ENCODE measurements around the gene DIAPH3. TPM values are rescaled to one million over a fixed set of nuclear protein-coding genes. Genes with fewer than 3 reads are reported as not detected.

Gene DIAPH3
- total RNA-seq, 1 experiment from 2014 or later = 27.6 TPM

DNA sequence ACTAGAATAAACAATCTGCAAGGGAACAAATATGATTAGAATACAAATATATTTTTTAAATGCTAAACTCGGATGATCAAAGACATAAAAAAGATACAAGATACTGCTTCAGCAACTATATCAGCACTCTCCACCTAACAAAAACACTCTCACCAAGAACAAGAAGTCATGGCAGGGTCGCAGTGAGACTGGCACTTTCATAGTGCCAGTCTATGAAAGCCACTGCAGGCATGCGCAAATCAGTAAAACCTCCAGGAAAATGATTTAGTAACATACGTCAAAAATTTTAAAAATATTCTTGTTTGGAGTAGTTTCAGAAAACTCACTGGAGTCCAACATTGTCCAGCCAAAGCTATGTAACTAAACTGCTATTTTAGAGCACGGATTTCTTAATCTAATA is 295.9 kb downstream of the DIAPH3 start:
- H3K36me3 Mint-ChIP-seq = no peaks in the 10 kb centered on the region
- POLR2A ChIA-PET = no interaction called here
- H3K27ac Mint-ChIP-seq = no peak overlapping the region

GRCh38 chr13:59865398-59865797 is 298.3 kb downstream of the DIAPH3 start:
- H3K9me3 Mint-ChIP-seq = no peaks in the 10 kb centered on the region
- TF ChIP-seq, protein P1, sequence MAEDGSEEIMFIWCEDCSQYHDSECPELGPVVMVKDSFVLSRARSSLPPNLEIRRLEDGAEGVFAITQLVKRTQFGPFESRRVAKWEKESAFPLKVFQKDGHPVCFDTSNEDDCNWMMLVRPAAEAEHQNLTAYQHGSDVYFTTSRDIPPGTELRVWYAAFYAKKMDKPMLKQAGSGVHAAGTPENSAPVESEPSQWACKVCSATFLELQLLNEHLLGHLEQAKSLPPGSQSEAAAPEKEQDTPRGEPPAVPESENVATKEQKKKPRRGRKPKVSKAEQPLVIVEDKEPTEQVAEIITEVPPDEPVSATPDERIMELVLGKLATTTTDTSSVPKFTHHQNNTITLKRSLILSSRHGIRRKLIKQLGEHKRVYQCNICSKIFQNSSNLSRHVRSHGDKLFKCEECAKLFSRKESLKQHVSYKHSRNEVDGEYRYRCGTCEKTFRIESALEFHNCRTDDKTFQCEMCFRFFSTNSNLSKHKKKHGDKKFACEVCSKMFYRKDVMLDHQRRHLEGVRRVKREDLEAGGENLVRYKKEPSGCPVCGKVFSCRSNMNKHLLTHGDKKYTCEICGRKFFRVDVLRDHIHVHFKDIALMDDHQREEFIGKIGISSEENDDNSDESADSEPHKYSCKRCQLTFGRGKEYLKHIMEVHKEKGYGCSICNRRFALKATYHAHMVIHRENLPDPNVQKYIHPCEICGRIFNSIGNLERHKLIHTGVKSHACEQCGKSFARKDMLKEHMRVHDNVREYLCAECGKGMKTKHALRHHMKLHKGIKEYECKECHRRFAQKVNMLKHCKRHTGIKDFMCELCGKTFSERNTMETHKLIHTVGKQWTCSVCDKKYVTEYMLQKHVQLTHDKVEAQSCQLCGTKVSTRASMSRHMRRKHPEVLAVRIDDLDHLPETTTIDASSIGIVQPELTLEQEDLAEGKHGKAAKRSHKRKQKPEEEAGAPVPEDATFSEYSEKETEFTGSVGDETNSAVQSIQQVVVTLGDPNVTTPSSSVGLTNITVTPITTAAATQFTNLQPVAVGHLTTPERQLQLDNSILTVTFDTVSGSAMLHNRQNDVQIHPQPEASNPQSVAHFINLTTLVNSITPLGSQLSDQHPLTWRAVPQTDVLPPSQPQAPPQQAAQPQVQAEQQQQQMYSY (CRISPR knock-in tag; IDR thresholded peaks at IDR 0.05) = no peak
- TF ChIP-seq ZNF281 (CRISPR knock-in tag; IDR thresholded peaks at IDR 0.05) = no peak
- POLR2A ChIA-PET = no interaction called here
- H3K36me3 Mint-ChIP-seq = no peaks in the 10 kb centered on the region; the same call in 1 of the 2 replicates
- H3K4me3 Mint-ChIP-seq = no peak overlapping the region
- no peak for ATAC-seq
- peaks cover 12% of the 10 kb centered on the region for H3K4me1 Mint-ChIP-seq
- CTCF ChIA-PET = no interaction called here
- no peak for DNase-seq (ENCODE audit: low spot score)
- no peak overlapping the region for H3K27ac Mint-ChIP-seq
- H3K27me3 Mint-ChIP-seq (ENCODE audit: low read depth) = no peaks in the 10 kb centered on the region

More for the DNA sequence above, 295.9 kb downstream of the DIAPH3 start:
- TF ChIP-seq ZNF423 (CRISPR knock-in tag; IDR thresholded peaks at IDR 0.05) (no peak), TCF7 (CRISPR knock-in tag; IDR thresholded peaks at IDR 0.05; ENCODE audit: low read depth) (no peak), IRF1 (CRISPR knock-in tag; IDR thresholded peaks at IDR 0.05) (no peak), ZNF232 (CRISPR knock-in tag; IDR thresholded peaks at IDR 0.05) (no peak), NFATC4 (CRISPR knock-in tag; IDR thresholded peaks at IDR 0.05) (no peak), SMAD4 (CRISPR knock-in tag; IDR thresholded peaks at IDR 0.05) (no peak), SMAD3 (CRISPR knock-in tag; IDR thresholded peaks at IDR 0.05; ENCODE audit: borderline replicate concordance) (no peak), NR2C2 (CRISPR knock-in tag; IDR thresholded peaks at IDR 0.05) (no peak), ZNF317 (CRISPR knock-in tag; IDR thresholded peaks at IDR 0.05; ENCODE audit: borderline replicate concordance, low read depth) (no peak), SP1 (CRISPR knock-in tag; conservative IDR thresholded peaks at IDR 0.05) (no peak), FOXK1 (CRISPR knock-in tag; IDR thresholded peaks at IDR 0.05) (no peak), CREM (CRISPR knock-in tag; IDR thresholded peaks at IDR 0.05) (no peak), MXD4 (CRISPR knock-in tag; IDR thresholded peaks at IDR 0.05; ENCODE audit: borderline replicate concordance) (no peak), ELF4 (CRISPR knock-in tag; IDR thresholded peaks at IDR 0.05; ENCODE audit: low read depth) (no peak), GRHL2 (CRISPR knock-in tag; IDR thresholded peaks at IDR 0.05; ENCODE audit: insufficient replicate concordance, severe bottlenecking) (no peak), GTF2I (CRISPR knock-in tag; conservative IDR thresholded peaks at IDR 0.05) (no peak)
- TF ChIP-seq, protein P2, sequence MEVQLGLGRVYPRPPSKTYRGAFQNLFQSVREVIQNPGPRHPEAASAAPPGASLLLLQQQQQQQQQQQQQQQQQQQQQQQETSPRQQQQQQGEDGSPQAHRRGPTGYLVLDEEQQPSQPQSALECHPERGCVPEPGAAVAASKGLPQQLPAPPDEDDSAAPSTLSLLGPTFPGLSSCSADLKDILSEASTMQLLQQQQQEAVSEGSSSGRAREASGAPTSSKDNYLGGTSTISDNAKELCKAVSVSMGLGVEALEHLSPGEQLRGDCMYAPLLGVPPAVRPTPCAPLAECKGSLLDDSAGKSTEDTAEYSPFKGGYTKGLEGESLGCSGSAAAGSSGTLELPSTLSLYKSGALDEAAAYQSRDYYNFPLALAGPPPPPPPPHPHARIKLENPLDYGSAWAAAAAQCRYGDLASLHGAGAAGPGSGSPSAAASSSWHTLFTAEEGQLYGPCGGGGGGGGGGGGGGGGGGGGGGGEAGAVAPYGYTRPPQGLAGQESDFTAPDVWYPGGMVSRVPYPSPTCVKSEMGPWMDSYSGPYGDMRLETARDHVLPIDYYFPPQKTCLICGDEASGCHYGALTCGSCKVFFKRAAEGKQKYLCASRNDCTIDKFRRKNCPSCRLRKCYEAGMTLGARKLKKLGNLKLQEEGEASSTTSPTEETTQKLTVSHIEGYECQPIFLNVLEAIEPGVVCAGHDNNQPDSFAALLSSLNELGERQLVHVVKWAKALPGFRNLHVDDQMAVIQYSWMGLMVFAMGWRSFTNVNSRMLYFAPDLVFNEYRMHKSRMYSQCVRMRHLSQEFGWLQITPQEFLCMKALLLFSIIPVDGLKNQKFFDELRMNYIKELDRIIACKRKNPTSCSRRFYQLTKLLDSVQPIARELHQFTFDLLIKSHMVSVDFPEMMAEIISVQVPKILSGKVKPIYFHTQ (CRISPR knock-in tag; IDR thresholded peaks at IDR 0.05) = no peak
- TF ChIP-seq, protein P3, sequence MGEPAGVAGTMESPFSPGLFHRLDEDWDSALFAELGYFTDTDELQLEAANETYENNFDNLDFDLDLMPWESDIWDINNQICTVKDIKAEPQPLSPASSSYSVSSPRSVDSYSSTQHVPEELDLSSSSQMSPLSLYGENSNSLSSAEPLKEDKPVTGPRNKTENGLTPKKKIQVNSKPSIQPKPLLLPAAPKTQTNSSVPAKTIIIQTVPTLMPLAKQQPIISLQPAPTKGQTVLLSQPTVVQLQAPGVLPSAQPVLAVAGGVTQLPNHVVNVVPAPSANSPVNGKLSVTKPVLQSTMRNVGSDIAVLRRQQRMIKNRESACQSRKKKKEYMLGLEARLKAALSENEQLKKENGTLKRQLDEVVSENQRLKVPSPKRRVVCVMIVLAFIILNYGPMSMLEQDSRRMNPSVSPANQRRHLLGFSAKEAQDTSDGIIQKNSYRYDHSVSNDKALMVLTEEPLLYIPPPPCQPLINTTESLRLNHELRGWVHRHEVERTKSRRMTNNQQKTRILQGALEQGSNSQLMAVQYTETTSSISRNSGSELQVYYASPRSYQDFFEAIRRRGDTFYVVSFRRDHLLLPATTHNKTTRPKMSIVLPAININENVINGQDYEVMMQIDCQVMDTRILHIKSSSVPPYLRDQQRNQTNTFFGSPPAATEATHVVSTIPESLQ (CRISPR knock-in tag; IDR thresholded peaks at IDR 0.05) = no peak
- Mint-ChIP-seq H3K4me1 (peaks cover 11% of the 10 kb centered on the region), H3K27me3 (ENCODE audit: low read depth) (no peaks in the 10 kb centered on the region), H3K4me3 (no peak overlapping the region), H3K9me3 (no peaks in the 10 kb centered on the region)
- ATAC-seq = no peak
- no peak for DNase-seq (ENCODE audit: low spot score)
- CTCF ChIA-PET = no interaction called here

All from WTC11 (cell line).